Stimulated activated CD8-positive, alpha-beta memory T cell treated with anti-CD3 and anti-CD28 coated beads, Interleukin-7, amount 100 ng/mL, for 4 hours (primary cell): ENCODE data around the gene RSPH10B2.
"Not testable (repeated sequence)": the region's sequence is repeated elsewhere in the genome, so short reads cannot be mapped to it uniquely, and the experiment has no call there.

Experiments used
- DNase-seq, 2 donors: peaks; one replicate each; pipeline ENCODE4 v3.0.0-alpha.2; 2020; ENCODE audit warnings: low read depth in 2 of 2

The RSPH10B2 gene

GRCh38 chr7:6789353-6789752, 35.5 kb downstream of the RSPH10B2 start:
- DNase-seq: not testable (repeated sequence)

- DNase-seq: not testable (repeated sequence)
These were observed 38.4 kb downstream of the RSPH10B2 start for GRCh38 chr7:6792113-6792872.

GRCh38 chr7:6794276-6794675, 40.4 kb downstream of the RSPH10B2 start:
- DNase-seq: not testable (repeated sequence)

GRCh38 chr7:6797218-6797617, 43.3 kb downstream of the RSPH10B2 start:
- not testable (repeated sequence) for DNase-seq

DNA sequence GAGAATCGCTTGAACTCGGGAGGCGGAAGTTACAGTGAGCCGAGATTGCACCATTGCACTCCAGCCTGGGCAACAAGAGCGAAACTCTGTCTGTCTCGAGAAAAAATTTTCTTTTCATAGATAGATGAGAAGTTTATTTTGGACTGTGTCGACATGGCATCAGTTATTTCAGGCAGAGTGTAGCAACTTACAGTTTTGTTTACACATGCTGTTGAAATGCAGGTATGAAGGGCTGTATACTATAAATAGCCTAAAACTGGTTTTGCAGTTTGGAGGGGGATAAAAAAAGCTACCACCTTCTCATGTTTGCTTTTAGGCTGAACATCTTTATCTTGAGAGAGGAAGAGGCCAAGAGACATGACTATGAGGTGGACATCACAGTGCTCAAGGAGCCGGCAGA, 44.1 kb downstream of the RSPH10B2 start:
- not testable (repeated sequence) for DNase-seq

- DNase-seq: not testable (repeated sequence)
These were observed 46.0 kb downstream of the RSPH10B2 start for GRCh38 chr7:6799887-6800286.

DNA sequence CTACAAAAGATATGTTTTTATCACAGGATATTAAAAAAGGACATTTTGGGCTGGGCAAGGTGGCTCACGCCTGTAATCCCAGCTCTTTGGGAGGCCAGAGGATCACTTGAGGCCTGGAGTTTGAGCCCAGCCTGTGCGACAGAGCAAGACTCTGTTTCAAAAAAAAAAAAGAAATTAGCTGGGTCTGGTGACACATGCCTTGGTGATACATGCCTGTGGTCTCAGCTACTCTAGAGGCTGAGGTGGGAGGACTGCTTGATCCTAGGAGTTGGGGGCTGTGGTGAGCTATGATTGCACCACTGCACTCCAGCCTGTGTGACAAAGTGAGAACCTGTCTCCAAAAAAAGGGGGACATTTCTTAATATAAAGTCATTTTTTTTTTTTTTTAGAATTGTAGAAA, 46.4 kb downstream of the RSPH10B2 start:
- not testable (repeated sequence) for DNase-seq

- not testable (repeated sequence) for DNase-seq
These were observed 53.6 kb downstream of the RSPH10B2 start for GRCh38 chr7:6807393-6807918.

GRCh38 chr7:6807959-6808358, 54.1 kb downstream of the RSPH10B2 start:
- not testable (repeated sequence) for DNase-seq

DNA sequence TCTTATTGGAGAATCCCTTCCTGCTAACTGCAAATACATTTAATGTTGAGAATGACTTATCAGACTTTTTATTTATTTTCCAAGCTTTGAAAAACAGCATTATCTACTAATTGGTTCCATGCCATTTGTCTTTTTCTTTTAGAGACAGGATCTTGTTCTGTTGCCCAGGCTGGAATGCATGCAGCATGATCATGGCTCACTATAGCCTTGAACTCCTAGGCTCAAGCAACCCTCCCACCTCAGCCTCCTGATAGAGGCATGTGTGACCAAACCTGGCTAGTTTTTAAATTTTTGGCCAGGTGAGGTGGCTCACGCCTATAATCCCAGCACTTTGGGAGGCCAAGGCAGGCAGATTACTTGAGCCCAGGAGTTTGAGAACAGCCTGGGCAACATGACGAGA, 59.1 kb downstream of the RSPH10B2 start:
- DNase-seq: not testable (repeated sequence)

DNA sequence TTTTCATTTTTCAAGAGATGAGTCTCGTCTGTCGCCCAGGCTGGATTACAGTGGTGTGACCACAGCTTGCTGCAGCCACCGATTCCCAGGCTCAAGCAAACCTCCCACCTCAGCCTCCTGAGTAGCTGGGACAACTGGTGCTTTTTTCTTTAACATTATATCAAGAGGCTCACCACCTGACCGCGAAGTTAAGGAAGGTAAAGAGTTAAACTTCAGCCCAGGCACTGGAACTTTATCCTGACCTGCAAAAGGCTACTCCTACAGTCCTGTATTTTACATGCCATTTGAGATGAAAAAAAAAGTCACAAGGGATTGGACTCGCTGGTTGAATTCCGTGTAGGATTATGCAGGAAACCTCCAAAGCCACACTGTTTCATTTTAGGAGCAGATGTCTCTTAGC, 61.6 kb downstream of the RSPH10B2 start:
- DNase-seq: not testable (repeated sequence)

GRCh38 chr7:6821622-6822021, 67.7 kb downstream of the RSPH10B2 start:
- not testable (repeated sequence) for DNase-seq

GRCh38 chr7:6825236-6826125, 71.6 kb downstream of the RSPH10B2 start:
- not testable (repeated sequence) for DNase-seq

DNA sequence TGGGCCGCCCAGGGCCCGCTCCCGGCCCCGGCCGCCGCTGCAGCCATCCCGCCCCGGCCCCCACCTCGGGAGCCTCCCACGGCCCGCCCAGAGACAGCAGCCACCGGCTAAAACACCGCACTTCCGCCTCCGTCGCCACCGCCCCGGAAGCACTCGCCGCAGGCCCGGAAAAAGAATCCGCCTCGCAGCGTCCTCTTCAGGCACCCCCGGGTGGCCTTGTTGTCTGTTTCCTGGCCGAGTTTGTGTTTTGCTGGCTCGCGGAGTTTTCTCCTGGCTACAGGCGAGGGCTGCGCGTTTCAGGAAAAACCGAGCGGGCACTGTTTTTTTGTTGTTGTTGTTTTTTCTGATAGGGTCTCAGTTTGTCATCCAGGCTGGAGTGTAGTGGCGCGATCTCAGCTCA, 72.2 kb downstream of the RSPH10B2 start, which contains the start of gene CCZ1B:
TSS of gene CCZ1B (minus strand) at position 125 of the 400 bp plus-strand sequence. CDS start at position 47, 78 bp downstream.
- peak; percentile 67 to 83 for DNase-seq

- not testable (repeated sequence) for DNase-seq
These were observed 73.3 kb downstream of the RSPH10B2 start for GRCh38 chr7:6827180-6827579.

DNA sequence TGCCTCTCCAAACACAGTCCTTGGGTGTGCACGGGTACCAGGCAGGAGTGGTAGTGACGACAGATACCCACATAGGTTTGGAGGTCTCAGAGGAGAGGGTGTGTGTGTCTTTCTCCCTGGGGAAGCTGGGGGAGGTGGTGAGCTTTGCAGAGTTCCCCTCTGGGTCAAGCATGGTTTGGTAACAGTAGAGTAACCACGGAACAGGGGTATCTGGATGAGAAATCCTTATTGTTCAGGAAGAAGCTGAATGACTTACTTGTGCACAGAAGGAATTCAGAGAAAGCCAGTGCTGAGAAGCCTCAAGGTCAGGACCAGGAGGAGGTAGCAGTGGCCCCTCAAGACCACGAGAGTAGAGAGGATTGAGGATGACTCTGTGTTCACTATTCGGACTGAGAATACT, 75.7 kb downstream of the RSPH10B2 start:
- DNase-seq: not testable (repeated sequence)

GRCh38 chr7:6830026-6830425, 76.1 kb downstream of the RSPH10B2 start:
- DNase-seq: not testable (repeated sequence)

- no peak for DNase-seq
These were observed 77.3 kb downstream of the RSPH10B2 start for GRCh38 chr7:6831018-6831725.

DNA sequence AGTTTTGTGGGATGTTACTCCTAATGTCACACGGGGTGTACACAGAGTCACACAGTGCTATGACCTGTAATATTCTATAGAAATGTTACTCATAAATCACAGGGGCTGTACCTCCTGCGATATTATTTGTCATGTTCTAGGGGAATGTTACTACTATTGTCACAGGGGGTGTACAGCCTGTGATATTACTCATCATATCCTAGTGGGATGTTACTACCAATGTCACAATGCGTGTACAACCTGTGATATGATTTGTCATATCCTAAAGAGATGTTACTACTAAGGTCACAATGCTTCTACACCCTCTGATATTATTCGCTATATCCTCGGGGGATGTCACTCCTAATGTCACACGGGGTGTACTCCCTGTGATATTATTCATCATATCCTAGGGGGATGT, 79.7 kb downstream of the RSPH10B2 start:
- DNase-seq: no peak

DNA sequence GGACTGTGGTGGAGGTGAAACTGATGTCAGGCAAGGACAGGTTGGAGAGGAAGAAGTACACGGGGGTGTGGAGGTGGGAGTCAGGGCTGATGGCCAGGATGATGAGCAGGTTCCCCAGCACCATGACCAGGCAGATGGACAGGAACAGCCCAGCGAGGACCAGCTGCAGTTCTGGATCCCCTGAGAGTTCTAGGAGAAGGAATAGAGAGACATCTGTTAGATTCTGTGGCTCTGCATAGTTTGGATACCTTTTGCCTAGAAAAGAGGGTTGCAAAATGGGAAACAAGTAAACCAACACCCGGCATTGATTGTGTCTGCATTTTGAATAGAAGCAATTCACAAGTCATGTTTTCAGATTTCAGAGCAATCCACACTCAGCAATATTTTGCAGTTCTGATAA, 81.6 kb downstream of the RSPH10B2 start:
- DNase-seq: not testable (repeated sequence)

DNA sequence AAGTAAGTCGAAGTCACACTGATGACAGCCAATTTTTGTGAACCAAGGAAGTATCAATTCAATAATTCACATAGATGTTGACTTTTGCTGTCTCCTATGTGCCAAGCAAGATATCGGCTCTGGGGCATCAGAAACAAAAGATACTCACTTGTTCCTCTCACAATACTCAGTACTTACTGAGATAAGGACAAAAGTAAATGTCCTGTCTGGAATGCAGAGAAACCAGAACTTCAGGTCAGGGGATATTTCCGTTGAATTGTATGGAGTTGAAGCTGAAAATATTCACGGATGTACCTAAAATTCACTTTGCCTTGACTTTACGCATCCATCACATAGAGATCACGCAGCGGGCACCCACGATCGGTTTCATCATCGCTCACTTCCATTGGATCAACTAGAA, 83.2 kb downstream of the RSPH10B2 start:
- DNase-seq: not testable (repeated sequence)
